NCI-H2081 treated with DMSO at 0.1 percent for 48 hours (cell line): ENCODE results near the gene NUMBL.
"Not testable (repeated sequence)": the region's sequence is repeated elsewhere in the genome, so short reads cannot be mapped to it uniquely, and the experiment has no call there.

Source experiments
- DNase-seq: peaks from one replicate; lab custom pipeline; 2025; lab: John Stamatoyannopoulos, UW

Gene NUMBL

DNA sequence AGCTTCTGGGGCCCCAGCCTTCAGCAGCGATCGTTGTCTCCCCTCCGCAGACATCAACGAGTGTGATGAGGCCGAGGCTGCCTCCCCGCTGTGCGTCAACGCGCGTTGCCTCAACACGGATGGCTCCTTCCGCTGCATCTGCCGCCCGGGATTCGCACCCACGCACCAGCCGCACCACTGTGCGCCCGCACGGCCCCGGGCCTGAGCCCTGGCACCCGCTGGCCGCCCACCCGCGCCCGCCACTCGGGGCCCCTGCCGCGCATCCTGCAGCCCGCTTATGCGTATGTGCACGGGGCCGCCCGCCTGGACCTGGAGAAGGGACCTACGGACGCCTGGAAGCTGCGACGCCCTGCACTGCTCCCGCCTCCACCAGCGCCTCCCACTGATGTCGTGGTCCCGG, 61.1 kb downstream of the NUMBL start:
- no peak for DNase-seq

DNA sequence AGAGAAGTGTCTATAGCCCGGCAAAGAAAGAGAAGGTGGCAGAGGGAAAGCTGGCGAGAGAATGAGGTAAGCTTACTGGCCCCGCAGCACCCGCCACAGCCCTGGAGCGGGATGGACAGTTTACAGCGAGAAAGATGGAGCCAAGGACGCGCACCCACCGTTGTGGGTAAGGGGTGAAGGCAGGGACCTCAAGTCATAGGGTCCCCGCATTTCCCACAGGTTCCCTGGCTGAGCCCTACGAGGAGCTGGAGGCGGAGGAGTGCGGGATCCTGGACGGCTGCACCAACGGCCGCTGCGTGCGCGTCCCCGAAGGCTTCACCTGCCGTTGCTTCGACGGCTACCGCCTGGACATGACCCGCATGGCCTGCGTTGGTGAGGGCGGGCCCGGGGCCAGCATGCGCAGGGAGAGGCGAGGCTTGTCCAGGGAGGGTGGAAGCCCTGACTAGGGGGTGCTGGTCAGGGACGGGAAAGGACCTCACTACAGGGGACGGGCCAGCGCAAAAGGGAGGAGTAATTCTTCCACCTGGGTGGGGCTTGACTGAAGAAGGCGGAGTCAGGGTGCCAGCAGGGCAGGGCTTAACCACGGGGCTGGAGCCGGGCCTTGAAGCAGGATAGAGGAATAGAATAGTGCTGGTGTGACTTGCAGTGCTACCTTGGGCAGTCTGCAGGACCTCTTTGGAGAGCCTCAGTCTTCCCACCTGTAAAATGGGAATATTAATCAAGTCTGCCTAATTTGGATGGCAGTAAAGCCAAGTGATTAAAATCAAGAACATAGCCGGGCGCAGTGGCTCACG, 62.8 kb downstream of the NUMBL start:
- no peak for DNase-seq

DNA sequence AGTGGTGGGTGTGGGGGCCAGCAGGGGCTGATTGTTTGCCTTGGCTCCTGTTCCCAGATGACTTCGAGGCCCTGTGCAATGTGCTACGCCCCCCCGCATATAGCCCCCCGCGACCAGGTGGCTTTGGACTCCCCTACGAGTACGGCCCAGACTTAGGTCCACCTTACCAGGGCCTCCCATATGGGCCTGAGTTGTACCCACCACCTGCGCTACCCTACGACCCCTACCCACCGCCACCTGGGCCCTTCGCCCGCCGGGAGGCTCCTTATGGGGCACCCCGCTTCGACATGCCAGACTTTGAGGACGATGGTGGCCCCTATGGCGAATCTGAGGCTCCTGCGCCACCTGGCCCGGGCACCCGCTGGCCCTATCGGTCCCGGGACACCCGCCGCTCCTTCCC, 63.5 kb downstream of the NUMBL start:
- no peak for DNase-seq

DNA sequence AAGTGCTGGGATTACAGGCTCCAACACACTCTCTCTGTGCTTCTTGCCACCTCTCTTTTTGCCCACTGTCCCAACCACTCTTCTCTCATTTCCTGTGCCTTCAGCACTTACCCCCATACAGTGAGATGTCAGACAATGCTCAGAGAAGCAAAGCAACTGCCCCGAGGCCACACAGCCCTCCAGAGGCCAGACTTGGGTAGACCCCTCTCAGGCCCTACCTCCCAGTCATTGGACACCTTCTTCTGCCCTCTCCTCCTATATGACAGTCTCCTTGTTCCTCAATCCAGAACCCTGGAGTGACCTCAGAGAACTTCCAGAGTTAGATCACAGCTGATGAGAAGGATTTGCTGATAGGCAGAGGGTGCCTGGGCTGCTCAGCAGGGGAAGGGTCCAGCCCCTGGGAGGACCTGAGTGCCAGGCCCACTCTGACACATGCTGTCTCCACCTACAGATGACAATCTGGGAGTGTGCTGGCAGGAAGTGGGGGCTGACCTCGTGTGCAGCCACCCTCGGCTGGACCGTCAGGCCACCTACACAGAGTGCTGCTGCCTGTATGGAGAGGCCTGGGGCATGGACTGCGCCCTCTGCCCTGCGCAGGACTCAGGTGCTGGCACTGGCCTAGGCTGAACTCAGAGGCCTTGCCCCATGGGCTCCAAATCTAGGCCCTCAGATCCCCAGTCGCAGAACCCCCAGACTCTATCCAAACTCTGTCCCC, 64.9 kb downstream of the NUMBL start:
- no peak for DNase-seq

DNA sequence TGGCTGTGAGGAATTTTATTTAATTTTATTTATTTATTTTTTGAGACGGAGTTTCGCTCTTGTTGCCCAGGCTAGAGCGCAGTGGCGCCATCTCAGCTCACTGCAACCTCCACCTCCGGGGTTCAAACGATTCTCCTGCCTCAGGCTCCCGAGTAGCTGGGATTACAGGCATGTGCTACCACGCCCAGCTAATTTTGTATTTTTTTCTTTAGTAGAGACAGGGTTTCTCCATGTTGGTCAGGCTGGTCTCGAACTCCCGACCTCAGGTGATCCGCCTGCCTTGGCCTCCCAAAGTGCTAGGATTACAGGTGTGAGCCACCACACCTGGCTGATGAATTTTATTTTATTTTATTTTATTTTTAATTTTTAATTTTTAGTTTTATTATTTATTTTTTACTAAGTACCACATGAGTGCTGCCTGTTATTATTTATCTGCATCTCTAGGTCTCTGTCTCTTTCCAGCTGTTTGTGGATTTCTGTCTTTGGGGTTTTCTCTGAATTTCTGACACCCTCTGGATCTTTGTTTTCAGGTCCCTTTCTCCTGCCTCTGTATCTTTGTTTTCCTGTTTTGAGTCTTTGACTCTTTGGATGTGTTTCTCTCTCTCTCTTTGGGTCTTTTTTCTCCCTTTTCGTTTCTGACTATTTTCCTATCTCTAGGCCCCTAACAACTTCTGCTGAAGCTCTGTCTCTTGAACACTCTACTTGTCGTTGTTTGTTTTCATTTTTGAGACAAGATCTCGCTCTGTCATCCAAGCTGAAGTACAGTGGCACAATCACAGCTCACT, 65.9 kb downstream of the NUMBL start:
- not testable (repeated sequence) for DNase-seq

DNA sequence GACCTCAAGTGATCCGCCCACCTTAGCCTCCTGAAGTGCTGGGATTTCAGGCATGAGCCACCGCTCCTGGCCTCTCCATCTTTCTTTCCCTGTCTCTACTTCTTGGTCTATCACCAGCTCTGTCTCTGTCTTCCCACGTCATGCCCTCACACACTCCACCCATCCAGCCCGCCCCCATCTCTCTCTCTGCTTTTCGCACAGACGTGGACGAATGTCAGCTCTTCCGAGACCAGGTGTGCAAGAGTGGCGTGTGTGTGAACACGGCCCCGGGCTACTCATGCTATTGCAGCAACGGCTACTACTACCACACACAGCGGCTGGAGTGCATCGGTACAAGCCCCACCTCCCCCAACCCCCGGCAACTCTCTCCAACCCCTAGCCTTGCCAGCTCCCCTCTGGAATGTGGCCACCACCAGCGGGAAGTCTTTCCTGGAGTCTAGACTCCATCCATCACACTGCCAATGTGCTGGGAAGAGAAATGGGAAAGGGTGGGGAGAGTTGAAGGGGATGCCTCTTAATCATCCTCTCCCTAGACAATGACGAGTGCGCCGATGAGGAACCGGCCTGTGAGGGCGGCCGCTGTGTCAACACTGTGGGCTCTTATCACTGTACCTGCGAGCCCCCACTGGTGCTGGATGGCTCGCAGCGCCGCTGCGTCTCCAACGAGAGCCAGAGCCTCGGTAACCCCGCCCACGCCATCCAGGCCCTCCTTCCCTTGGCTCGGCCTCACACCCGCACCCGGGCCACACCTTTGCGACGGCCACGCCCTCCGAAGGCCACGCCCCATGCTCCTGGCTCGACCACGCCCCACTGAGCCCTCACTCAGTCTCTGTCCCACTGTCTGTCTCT, 66.8 kb downstream of the NUMBL start:
- DNase-seq = peak; percentile 4

DNA sequence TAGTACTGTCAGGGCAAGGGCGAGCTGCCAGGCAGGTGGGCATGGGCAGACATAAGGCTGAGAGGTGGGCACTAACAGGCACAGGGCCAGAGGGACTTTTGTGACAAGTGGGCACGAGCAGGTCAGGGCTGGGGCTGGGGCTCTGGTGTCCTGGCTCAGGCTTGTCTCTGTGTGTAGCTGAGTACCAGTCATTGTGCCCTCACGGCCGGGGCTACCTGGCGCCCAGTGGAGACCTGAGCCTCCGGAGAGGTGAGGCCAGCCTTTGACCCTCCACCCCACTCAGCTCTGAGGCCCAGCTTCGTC, 67.7 kb downstream of the NUMBL start:
- DNase-seq = no peak

DNA sequence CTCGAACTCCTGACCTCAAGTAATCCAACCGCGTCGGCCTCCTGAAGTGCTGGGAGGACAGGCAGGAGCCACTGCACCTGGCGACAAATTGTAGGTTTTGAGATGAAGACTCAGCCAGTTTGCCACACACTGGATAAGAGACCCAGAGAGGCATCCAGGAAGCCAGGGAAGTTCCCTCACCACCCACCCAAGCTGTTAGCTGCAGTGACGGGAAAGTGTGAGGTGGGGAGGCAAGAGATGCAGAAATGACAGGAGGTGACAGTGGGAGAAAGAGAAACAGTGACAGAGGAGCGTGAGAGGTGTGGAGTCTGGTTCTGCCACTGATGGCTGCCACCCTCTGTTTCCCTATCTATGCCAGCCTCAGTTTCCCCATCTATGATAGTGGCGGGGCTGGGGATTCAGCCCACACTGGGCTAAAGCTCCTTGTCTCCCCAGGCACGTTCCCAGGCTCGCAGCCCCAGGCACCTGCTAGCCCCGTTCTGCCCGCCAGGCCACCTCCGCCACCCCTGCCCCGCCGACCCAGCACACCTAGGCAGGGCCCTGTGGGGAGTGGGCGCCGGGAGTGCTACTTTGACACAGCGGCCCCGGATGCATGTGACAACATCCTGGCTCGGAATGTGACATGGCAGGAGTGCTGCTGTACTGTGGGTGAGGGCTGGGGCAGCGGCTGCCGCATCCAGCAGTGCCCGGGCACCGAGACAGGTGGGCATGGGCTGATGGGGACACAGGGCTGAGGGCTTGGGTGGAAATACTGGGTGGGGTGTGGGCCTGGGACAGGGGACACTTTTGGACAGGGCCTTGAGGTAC, 68.3 kb downstream of the NUMBL start:
- DNase-seq = no peak

DNA sequence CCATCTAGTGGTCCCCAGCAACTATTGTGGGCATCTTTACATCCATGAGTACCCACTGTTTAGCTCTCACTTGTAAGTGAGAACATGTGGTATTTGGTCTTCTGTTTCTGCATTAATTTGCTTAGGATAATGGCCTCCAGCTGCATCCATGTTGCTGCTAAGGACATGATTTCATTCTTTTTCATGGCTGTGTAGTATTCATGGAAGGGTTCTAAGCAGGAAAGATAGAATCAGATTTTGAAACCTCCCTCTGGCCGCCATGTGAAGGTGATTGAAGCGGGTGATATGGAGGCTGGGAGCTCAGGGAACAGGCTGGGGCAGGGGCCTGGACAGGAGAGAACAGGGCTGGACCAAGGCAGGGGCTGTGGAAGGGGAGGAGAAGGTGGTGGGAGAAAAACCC, 69.2 kb downstream of the NUMBL start:
- no peak for DNase-seq

DNA sequence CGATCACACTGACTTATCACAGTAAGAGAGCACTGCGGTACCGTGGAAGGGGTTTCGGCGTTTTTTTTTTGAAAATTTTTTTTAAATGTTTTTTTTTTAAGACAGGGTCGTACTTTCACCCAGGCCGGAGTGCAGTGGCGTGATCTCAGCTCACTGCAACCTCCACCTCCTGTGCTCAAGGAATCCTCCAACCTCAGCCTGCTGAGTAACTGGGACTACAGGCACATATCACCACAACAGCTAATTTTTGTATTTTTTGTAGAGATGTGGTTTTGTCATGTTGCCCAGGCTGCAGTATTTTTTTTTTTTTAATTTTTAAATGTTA, 70.3 kb downstream of the NUMBL start:
- no peak for DNase-seq

DNA sequence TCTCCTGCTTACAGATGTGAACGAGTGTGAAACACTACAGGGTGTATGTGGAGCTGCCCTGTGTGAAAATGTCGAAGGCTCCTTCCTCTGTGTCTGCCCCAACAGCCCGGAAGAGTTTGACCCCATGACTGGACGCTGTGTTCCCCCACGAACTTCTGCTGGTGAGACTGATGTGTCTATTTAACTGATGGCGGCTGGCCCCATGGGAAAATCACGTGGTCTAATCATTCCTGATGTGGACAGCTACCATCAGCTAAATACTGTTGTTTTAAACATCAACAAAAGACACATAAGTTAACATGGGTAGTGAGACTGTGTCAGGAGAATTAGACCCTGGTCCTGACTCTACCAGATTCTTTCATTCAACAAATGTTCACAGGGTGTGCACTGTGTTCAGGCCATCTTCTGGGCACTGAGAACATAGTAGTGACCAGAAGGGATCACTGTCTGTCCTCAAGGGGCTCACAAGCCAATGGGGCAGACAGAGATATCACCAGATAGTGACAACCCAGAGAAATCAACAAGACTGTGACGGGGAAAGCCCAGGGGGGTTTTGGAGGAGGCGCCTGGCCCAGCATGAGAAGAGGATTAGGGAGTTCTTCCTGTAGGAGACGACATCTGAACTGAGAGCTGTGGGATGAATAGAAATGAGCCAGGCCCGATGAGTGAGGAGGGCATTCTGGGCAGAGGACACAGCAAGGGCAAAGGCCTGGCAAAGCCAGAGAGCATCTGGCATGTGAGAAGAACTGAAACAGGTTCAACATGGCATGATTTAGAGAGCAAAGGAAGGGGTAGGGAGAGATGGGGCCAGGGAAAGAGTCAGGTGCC, 70.9 kb downstream of the NUMBL start:
- no peak for DNase-seq

DNA sequence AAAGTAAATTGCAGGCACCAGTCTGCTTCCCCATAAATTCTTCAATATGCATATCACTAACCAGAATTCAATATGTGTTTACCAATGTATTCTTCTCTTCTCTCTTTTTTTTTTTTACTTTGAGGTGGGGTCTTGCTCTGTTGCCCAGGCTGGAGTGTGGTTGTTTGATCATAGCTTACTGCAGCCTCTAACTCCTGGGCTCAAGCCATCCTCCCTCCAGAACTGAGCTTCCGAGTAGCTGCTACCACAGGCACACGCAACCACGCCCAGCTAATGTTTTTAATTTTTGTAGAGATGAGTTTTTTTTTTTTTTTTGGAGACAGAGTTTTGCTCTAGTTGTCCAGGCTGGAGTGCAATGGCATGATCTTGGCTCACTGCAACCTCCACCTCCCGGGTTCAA, 72.5 kb downstream of the NUMBL start:
- DNase-seq = no peak

DNA sequence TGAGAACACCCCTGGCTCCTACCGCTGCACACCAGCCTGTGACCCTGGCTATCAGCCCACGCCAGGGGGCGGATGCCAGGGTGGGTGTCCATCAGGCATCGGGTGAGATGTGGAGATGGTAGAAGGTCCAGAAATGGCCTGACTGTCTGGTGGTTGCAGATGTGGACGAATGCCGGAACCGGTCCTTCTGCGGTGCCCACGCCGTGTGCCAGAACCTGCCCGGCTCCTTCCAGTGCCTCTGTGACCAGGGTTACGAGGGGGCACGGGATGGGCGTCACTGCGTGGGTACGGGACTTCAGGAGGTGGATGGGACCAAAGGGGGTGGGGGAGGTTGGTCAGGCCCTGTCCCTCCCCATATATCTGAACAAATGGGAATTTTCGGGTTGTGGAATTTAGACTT, 73.5 kb downstream of the NUMBL start:
- no peak for DNase-seq

DNA sequence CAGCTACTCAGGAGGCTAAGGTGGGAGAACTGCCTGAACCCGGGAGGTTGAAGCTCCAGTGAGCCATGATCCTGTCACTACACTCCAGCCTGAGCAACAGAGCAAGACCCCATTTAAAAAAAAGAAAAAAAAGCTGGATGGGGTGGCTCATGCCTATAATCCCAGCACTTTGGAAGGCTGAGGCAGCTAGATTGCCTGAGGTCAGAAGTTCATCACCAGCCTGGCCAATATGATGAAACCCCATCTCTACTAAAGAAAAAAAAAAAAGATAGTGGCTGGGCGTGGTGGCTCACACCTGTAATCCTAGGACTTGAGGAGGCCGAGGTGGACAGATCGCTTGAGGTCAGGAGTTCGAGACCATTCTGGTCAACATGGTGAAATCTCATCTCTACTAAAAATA, 74.3 kb downstream of the NUMBL start:
- no peak for DNase-seq
